HFF-Myc (cell line): ENCODE data around the gene YY1.
"Not testable (repeated sequence)": the region's sequence is repeated elsewhere in the genome, so short reads cannot be mapped to it uniquely, and the experiment has no call there.

Source experiments
- DNase-seq: peaks from one replicate; pipeline ENCODE4 v3.0.0-alpha.2; 2011; ENCODE audit warnings: low read depth; ENCODE audit errors: extremely low read depth
- H3K4me3 ChIP-seq: replicated peaks from 2 replicates; pipeline ENCODE4 v1.5.1; 2011; ENCODE audit warnings: low read depth, mild to moderate bottlenecking, control low read depth, low read length
- CTCF ChIP-seq: IDR thresholded peaks from 2 replicates; pipeline ENCODE4 v1.5.1; 2012; ENCODE audit warnings: mild to moderate bottlenecking, low read depth, low read length, control low read depth; ENCODE audit errors: missing control alignments

YY1 gene

GRCh38 chr14:100199240-100199860 lies 39.6 kb upstream of the YY1 start:
- TF ChIP-seq CTCF, result no peak
- DNase-seq, result no peak
- H3K4me3 ChIP-seq, result no peak overlapping the region

GRCh38 chr14:100200311-100200710 lies 38.6 kb upstream of the YY1 start:
- TF ChIP-seq CTCF, result no peak
- no peak for DNase-seq
- H3K4me3 ChIP-seq, result no peak overlapping the region

- DNase-seq, result no peak
- no peak overlapping the region for H3K4me3 ChIP-seq
- no peak for TF ChIP-seq CTCF
Measured at GRCh38 chr14:100201701-100202100, 37.2 kb upstream of the YY1 start.

- no peak overlapping the region for H3K4me3 ChIP-seq
- no peak for DNase-seq
- TF ChIP-seq CTCF, result no peak
Measured at GRCh38 chr14:100202712-100203111, 36.2 kb upstream of the YY1 start.

- no peak for TF ChIP-seq CTCF
Measured at GRCh38 chr14:100203146-100203545, 35.8 kb upstream of the YY1 start.

GRCh38 chr14:100203962-100204834 lies 34.7 kb upstream of the YY1 start:
- no peak for DNase-seq
- H3K4me3 ChIP-seq, result no peak overlapping the region
- no peak for TF ChIP-seq CTCF

More at GRCh38 chr14:100203146-100203545, 35.8 kb upstream of the YY1 start:
- DNase-seq, result no peak
- H3K4me3 ChIP-seq, result no peak overlapping the region

GRCh38 chr14:100204835-100205167 lies 34.1 kb upstream of the YY1 start:
- not testable (repeated sequence) for DNase-seq, H3K4me3 ChIP-seq

- not testable (repeated sequence) for H3K4me3 ChIP-seq, DNase-seq
Measured at GRCh38 chr14:100207588-100207987, 31.4 kb upstream of the YY1 start.

GRCh38 chr14:100208136-100208535 lies 30.8 kb upstream of the YY1 start:
- H3K4me3 ChIP-seq, result not testable (repeated sequence)

More at GRCh38 chr14:100208136-100208535, 30.8 kb upstream of the YY1 start:
- not testable (repeated sequence) for DNase-seq
